Endothelial cell (in vitro differentiated cells): Measurements from ENCODE around the gene ISX. TPM values are rescaled to one million over a fixed set of nuclear protein-coding genes. Genes with fewer than 3 reads are reported as not detected.

Experiments
- DNase-seq: peaks from one replicate; pipeline ENCODE4 v3.0.0; 2021; ENCODE audit warnings: low spot score
- H3K27ac Mint-ChIP-seq: one replicate; pipeline ENCODE4 v1.8.0; 2021; ENCODE audit warnings: mixed read lengths, inconsistent platforms; ENCODE audit not compliant: unreplicated experiment
- H3K27me3 Mint-ChIP-seq: one replicate; pipeline ENCODE4 v1.8.0; 2021; ENCODE audit warnings: mild to moderate bottlenecking, moderate library complexity, mixed read lengths, inconsistent platforms; ENCODE audit not compliant: unreplicated experiment
- H3K36me3 Mint-ChIP-seq: one replicate; pipeline ENCODE4 v1.8.0; 2021; ENCODE audit warnings: mild to moderate bottlenecking, low read depth, mixed read lengths, inconsistent platforms; ENCODE audit not compliant: unreplicated experiment
- H3K4me1 Mint-ChIP-seq: one replicate; pipeline ENCODE4 v1.8.0; 2021; ENCODE audit warnings: mild to moderate bottlenecking, mixed read lengths, inconsistent platforms; ENCODE audit not compliant: unreplicated experiment
- H3K4me3 Mint-ChIP-seq: one replicate; pipeline ENCODE4 v1.8.0; 2021; ENCODE audit warnings: mild to moderate bottlenecking, mixed read lengths, inconsistent platforms; ENCODE audit not compliant: unreplicated experiment
- H3K9me3 Mint-ChIP-seq: one replicate; pipeline ENCODE4 v1.8.0; 2021; ENCODE audit warnings: mixed read lengths, inconsistent platforms; ENCODE audit not compliant: unreplicated experiment
- total RNA-seq: library from RNA; stranded (reverse); fragmentation: NEBNext Ultra II Directional; extraction: Animal tissue kit (Norgen Biotek cat#: 25700); gene quantifications from one replicate; pipeline ENCODE4 v1.2.1, GENCODE V29; 2021; ENCODE audit not compliant: unreplicated experiment
- TF ChIP-seq, protein P1 (sequence below): fragments of 200-600 bp; sonication (generic); IDR thresholded peaks from one replicate; pipeline ENCODE4 v1.5.0; 2021; ENCODE audit warnings: antibody characterized with exemption; ENCODE audit not compliant: unreplicated experiment

ISX gene
- total RNA-seq, 1 donor from 2014 or later, result not detected

DNA sequence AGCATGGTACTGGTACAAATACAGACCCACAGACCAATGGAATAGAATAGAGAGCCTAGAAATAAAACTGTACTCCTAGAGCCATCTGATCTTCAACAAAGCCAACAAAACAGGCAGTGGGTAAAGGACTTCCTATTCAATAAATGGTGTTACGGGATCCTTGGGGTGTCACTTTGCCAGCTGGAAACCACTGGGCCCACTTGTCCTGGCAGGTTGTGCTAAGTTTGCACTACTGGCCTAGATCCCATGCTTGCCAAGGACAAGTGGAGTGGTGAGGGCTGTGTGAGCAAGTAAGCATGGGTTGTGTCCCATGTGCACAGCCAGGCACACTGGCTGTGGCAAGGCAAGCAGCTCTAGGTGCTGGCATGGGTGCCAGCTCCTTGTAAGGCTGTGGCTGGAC is 8.8 kb upstream of the ISX start:
- Mint-ChIP-seq H3K9me3 (no peaks in the 10 kb centered on the region), H3K36me3 (no peaks in the 10 kb centered on the region), H3K27me3 (peaks cover 3% of the 10 kb centered on the region), H3K4me1 (no peaks in the 10 kb centered on the region), H3K27ac (no peak overlapping the region), H3K4me3 (no peak overlapping the region)
- TF ChIP-seq, protein P1, sequence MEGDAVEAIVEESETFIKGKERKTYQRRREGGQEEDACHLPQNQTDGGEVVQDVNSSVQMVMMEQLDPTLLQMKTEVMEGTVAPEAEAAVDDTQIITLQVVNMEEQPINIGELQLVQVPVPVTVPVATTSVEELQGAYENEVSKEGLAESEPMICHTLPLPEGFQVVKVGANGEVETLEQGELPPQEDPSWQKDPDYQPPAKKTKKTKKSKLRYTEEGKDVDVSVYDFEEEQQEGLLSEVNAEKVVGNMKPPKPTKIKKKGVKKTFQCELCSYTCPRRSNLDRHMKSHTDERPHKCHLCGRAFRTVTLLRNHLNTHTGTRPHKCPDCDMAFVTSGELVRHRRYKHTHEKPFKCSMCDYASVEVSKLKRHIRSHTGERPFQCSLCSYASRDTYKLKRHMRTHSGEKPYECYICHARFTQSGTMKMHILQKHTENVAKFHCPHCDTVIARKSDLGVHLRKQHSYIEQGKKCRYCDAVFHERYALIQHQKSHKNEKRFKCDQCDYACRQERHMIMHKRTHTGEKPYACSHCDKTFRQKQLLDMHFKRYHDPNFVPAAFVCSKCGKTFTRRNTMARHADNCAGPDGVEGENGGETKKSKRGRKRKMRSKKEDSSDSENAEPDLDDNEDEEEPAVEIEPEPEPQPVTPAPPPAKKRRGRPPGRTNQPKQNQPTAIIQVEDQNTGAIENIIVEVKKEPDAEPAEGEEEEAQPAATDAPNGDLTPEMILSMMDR, result no peak
- no peak for DNase-seq

DNA sequence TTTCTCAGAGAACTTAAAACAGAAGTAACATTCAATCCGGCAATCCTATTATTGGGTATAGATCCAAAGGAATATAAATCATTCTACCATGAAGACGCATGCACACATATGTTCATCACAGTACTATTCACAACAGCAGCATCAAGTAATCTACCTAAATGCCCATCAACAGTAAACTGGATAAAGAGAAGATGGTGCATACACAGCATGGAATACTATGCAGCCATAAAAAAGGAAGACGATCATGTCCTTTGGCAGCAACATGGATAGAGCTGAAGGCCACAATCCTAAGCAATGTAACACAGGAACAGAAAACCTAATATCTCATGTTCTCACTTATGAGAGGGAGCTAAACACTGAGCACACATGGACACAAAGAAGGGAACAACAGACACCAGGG is 6.3 kb upstream of the ISX start:
- Mint-ChIP-seq H3K27me3 (peaks cover 4% of the 10 kb centered on the region), H3K9me3 (peaks cover 2% of the 10 kb centered on the region), H3K4me1 (no peaks in the 10 kb centered on the region), H3K36me3 (no peaks in the 10 kb centered on the region), H3K4me3 (no peak overlapping the region), H3K27ac (no peak overlapping the region)
- no peak for DNase-seq
- TF ChIP-seq, protein P1, result no peak

DNA sequence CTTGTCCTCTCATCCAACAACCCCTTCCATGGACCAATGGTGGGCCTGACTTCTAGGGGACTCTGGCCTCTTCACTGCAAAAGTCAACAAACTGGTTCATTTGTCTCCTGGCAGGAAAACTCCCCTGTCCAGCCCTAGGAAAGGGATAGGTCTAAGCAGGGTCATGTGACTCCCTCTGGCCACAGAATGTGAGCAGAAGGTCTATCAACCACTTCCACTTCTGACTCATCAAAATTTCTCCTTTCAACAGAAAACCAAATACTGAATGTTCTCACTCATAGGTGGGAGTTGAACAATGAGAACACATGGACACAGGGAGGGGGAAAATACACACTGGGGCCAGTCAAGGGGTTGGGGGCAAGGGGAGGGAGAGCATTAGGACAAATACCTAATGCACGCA is 1.3 kb upstream of the ISX start:
- H3K36me3 Mint-ChIP-seq, result no peaks in the 10 kb centered on the region
- TF ChIP-seq, protein P1, result no peak
- DNase-seq, result no peak
- H3K9me3 Mint-ChIP-seq, result peaks cover 4% of the 10 kb centered on the region
- no peaks in the 10 kb centered on the region for H3K4me1 Mint-ChIP-seq
- no peak overlapping the region for H3K27ac Mint-ChIP-seq
- H3K27me3 Mint-ChIP-seq, result peaks cover 1% of the 10 kb centered on the region
- no peak overlapping the region for H3K4me3 Mint-ChIP-seq

DNA sequence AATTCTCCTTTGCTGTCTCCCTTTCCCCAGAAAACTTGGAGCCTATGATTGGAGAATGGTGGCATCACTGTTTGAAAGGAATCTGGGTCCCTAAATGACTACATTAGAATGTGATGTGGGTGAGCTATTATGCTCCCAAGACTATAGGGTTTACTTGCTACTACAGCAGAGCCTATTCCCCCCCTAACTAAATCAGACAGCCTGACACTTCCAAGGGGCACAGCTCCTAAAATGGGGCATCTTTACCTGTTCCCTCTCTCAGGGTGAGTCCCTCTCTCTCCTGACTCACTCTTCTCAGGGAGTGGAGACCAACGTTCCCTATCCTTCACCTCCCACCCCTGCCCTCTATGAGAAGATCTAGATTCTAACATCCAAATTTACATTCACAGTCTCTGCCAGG is 775 bp upstream of the ISX start:
- H3K27me3 Mint-ChIP-seq, result peaks cover 1% of the 10 kb centered on the region
- H3K36me3 Mint-ChIP-seq, result no peaks in the 10 kb centered on the region
- H3K9me3 Mint-ChIP-seq, result peaks cover 4% of the 10 kb centered on the region
- no peak overlapping the region for H3K4me3 Mint-ChIP-seq
- H3K4me1 Mint-ChIP-seq, result no peaks in the 10 kb centered on the region
- DNase-seq, result no peak
- TF ChIP-seq, protein P1, result no peak
- no peak overlapping the region for H3K27ac Mint-ChIP-seq

DNA sequence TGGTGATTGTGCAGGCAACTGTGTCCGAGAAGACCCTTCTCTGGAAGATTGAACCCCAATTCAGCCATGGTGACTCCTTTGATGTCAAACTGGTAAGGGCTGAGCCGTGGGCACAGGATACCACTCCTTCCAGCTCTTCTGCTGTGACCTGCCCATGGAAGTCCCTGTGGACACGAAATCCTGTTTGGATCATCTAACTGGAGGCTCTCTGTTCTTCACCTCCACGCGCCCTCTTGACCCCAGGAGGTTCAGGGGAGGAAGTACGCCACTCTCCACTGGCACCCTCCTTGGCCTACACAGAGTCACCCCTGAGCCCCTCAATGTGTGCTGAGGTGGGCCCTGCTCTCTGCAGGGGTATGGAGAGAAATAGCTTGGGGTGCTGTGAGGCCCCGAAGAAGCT is 810 bp downstream of the ISX start:
- H3K27me3 Mint-ChIP-seq, result peaks cover 4% of the 10 kb centered on the region
- H3K9me3 Mint-ChIP-seq, result peaks cover 11% of the 10 kb centered on the region
- H3K4me3 Mint-ChIP-seq, result no peak overlapping the region
- no peak for DNase-seq
- TF ChIP-seq, protein P1, result no peak
- H3K27ac Mint-ChIP-seq, result no peak overlapping the region
- H3K4me1 Mint-ChIP-seq, result no peaks in the 10 kb centered on the region
- no peaks in the 10 kb centered on the region for H3K36me3 Mint-ChIP-seq
